ENCODE data around the gene MSL3. TPM values are rescaled to one million over a fixed set of nuclear protein-coding genes. Genes with fewer than 3 reads are reported as not detected.

Gene MSL3
- total RNA-seq, 6 experiments from 2014 or later, result 17.1 to 23.2 (median 21.6) TPM

DNA sequence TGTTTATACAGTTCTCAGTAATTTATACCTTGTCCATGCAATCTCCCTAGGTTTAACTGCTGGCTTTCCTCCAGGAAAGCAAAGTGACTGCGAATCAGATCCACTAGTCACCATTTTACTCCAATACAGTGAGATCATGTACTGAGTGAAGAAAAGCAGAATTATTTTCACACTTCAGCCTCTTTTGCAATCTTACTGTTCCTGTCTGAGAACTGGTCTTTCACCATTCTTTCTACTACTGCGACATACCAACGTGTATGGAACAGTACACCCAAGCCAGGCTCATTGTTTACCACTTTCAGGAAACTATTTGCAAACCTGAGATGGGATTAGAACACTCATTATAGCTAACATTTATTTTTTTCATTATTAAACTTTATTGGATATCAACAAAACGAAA lies 8.0 kb upstream of the MSL3 start:
- no peak for DNase-seq
- Mint-ChIP-seq H3K27ac (no peak overlapping the region), H3K4me3 (no peak overlapping the region), H3K36me3 (ENCODE audit: low read depth) (no peaks in the 10 kb centered on the region), H3K9me3 (no peaks in the 10 kb centered on the region), H3K4me1 (ENCODE audit: low read depth) (no peaks in the 10 kb centered on the region), H3K27me3 (ENCODE audit: insufficient read depth) (peaks cover 3% of the 10 kb centered on the region; the same call in 1 of the 2 replicates)
- TF ChIP-seq, protein P1, sequence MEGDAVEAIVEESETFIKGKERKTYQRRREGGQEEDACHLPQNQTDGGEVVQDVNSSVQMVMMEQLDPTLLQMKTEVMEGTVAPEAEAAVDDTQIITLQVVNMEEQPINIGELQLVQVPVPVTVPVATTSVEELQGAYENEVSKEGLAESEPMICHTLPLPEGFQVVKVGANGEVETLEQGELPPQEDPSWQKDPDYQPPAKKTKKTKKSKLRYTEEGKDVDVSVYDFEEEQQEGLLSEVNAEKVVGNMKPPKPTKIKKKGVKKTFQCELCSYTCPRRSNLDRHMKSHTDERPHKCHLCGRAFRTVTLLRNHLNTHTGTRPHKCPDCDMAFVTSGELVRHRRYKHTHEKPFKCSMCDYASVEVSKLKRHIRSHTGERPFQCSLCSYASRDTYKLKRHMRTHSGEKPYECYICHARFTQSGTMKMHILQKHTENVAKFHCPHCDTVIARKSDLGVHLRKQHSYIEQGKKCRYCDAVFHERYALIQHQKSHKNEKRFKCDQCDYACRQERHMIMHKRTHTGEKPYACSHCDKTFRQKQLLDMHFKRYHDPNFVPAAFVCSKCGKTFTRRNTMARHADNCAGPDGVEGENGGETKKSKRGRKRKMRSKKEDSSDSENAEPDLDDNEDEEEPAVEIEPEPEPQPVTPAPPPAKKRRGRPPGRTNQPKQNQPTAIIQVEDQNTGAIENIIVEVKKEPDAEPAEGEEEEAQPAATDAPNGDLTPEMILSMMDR (IDR thresholded peaks at IDR 0.05), result no peak

DNA sequence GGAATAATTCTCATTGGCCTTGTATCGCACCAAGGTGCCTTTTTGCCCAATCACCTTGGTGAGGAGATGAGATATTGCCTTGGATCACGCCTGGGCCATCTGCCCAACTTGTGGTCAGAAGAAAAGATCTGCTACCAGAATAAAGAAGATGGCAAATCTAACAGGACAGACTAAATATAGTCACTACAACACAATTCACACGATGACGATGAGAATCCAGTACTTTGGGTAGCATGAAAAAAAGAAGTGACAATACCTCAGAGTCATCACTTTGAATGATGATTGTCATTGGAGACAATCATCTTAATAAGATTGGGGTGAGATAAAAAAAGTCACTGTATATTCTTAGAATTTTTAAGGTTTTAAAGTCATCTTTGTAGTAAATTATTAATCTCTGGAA lies 7.3 kb upstream of the MSL3 start:
- Mint-ChIP-seq H3K9me3 (no peaks in the 10 kb centered on the region), H3K27me3 (ENCODE audit: insufficient read depth) (peaks cover 3% of the 10 kb centered on the region; the same call in 1 of the 2 replicates), H3K4me3 (no peak overlapping the region), H3K36me3 (ENCODE audit: low read depth) (no peaks in the 10 kb centered on the region), H3K4me1 (ENCODE audit: low read depth) (peaks cover 3% of the 10 kb centered on the region), H3K27ac (no peak overlapping the region)
- TF ChIP-seq, protein P1 (IDR thresholded peaks at IDR 0.05), result no peak
- DNase-seq, result no peak

DNA sequence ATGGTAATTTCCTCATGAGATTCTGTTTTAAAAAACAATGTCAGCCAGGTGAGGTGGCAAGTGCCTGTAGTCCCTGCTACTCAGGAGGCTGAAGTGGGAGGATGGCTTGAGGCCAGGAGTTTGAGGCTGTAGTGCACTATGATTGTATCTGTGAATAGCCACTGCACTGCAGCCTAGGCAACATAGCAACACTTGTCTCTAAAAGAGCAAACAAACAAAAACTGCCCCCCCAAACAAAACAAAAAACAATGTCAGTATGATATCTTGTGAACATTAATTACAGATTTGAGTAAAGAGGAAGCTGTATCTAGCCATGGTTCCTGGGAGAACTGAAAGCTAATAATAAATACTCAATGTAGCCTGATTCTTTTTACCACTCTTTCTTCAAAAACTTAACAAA lies 6.8 kb upstream of the MSL3 start:
- Mint-ChIP-seq H3K27me3 (ENCODE audit: insufficient read depth) (peaks cover 3% of the 10 kb centered on the region; the same call in 1 of the 2 replicates), H3K9me3 (no peaks in the 10 kb centered on the region), H3K36me3 (ENCODE audit: low read depth) (no peaks in the 10 kb centered on the region), H3K4me1 (ENCODE audit: low read depth) (peaks cover 9% of the 10 kb centered on the region), H3K4me3 (no peak overlapping the region), H3K27ac (no peak overlapping the region)
- TF ChIP-seq, protein P1 (IDR thresholded peaks at IDR 0.05), result no peak
- no peak for DNase-seq

DNA sequence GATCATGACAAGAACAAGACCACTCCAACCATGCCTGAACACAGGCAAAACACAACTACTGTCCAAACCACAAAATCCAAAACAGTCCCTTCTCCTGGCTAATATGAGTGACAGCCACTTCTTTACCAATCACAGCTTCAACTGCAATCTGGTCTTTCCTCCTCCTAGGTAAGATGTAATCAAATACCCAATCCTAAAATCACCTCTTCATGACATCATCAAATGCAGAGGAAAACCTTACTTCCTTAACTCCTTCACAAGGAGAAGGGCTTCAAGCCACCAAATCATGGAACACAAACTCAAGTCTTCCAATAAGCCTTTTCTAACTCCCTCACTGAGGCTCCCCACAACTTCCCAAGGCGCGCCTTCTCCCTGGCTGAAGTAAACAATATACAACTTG lies 4.4 kb upstream of the MSL3 start:
- Mint-ChIP-seq H3K27me3 (ENCODE audit: insufficient read depth) (peaks cover 2% of the 10 kb centered on the region), H3K4me3 (no peak overlapping the region), H3K9me3 (no peaks in the 10 kb centered on the region), H3K36me3 (ENCODE audit: low read depth) (no peaks in the 10 kb centered on the region), H3K27ac (no peak overlapping the region), H3K4me1 (ENCODE audit: low read depth) (peaks cover 21% of the 10 kb centered on the region)
- no peak for DNase-seq
- TF ChIP-seq, protein P1 (IDR thresholded peaks at IDR 0.05), result no peak

DNA sequence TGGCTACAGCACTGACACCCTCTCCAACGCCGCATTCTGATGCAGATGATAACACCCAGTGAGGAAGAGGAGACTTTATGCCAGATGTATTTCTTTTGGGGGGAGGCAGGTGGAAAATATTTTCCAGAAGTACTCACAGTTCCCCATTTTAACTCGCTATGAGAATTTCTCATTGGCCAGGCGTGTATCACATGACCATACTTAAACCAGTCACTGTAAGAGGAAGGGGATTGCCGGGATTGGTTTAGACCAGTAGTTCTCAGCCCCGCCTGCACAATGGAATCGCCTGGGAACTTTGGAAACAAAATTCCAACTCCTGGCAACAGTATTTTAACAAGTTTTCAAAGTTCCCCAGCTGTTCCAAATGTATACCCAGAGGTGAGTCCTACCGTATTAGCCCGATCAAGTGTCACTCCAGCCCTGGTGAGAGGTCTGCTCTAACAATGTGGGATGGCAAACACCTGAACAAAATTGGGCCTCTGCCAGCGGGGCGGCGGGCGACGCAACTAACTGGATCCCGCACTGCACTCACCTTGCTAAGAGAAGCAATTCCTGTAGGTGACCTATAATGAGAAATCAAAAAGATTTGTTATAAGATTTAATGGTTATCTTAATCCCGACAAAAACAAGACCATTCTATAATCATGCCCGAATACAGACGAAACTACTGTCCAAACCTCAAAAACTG lies 2.9 kb upstream of the MSL3 start:
- TF ChIP-seq, protein P1 (IDR thresholded peaks at IDR 0.05), result no peak
- Mint-ChIP-seq H3K9me3 (no peaks in the 10 kb centered on the region), H3K27ac (no peak overlapping the region), H3K4me3 (no peak overlapping the region), H3K4me1 (ENCODE audit: low read depth) (peaks cover 21% of the 10 kb centered on the region), H3K36me3 (ENCODE audit: low read depth) (no peaks in the 10 kb centered on the region), H3K27me3 (ENCODE audit: insufficient read depth) (no peaks in the 10 kb centered on the region; the same call in 1 of the 2 replicates)
- no peak for DNase-seq

All from HFFc6 (cell line).